ENCODE data around the gene ZCCHC12.

Gene ZCCHC12

DNA sequence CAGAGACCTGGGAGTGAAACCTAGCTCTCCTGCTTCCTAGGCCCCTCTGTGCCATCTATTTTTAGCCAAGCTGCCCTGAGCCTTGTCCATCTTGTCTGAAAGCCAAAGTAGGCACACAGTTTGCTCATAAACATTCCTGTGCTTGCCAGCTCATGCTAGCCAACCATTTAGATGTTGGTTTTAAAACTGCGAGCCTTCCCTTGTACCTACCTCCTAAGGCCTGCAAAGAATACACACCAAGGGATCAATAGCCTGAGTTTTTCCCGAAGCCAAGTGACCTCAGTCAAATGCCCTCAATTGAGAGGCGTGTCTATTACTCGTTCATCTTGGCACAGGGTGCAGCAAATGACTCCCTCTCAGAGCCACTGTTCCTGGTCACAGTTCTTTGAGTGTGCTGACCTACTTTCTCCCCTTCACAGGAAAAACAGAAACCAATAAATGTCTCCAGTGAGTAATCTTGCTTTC, 48.5 kb downstream of the ZCCHC12 start:
- no peak overlapping the region for H3K4me3 ChIP-seq (ENCODE audit: low read depth, low read length)
- H3K27ac ChIP-seq (ENCODE audit: low read depth, low read length) = no peak overlapping the region
- H3K9me3 ChIP-seq (ENCODE audit: control insufficient read depth, insufficient read depth, low read depth, low read length) = no peaks in the 10 kb centered on the region
- H3K36me3 ChIP-seq (ENCODE audit: control insufficient read depth, insufficient read depth, low read length) = no peaks in the 10 kb centered on the region
- no peaks in the 10 kb centered on the region for H3K4me1 ChIP-seq (ENCODE audit: control insufficient read depth, insufficient read depth, low read length)
- no peak overlapping the region for H3K9ac ChIP-seq (ENCODE audit: low read length)
- H3K27me3 ChIP-seq (ENCODE audit: control insufficient read depth, insufficient read depth, low read length) = no peaks in the 10 kb centered on the region
